ENCODE data around the gene NAA10.

DNA sequence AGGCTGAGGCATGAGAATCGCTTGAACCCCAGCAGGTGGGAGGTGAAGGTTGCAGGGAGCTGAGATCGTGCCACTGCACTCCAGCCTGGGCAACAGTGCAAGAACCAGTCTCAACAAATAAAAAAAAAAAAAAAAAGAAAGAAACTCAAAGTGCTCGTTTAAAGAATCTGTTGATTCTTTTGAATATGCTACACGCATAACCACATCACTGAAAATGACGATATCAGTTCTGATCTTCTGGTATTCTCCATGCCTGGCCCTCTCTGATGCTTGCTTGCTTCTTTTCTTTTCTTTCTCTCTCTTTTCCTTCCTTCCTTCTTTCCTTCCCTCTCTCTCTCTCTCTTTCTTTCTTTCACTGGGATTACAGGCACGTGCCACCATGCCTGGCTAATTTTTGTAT, 23.0 kb downstream of the NAA10 start:
- TF ChIP-seq IRF2 (CRISPR knock-in tag; IDR thresholded peaks at IDR 0.05; ENCODE audit: borderline replicate concordance, low read depth) (no peak), NFYB (CRISPR knock-in tag; conservative IDR thresholded peaks at IDR 0.05; ENCODE audit: low read depth) (no peak), NR3C1 (CRISPR knock-in tag; conservative IDR thresholded peaks at IDR 0.05; ENCODE audit: low read depth) (no peak), ATF1 (CRISPR knock-in tag; IDR thresholded peaks at IDR 0.05) (no peak), JUN (CRISPR knock-in tag; IDR thresholded peaks at IDR 0.05) (no peak), FOXK1 (CRISPR knock-in tag; IDR thresholded peaks at IDR 0.05) (no peak), ZNF219 (CRISPR knock-in tag; IDR thresholded peaks at IDR 0.05; ENCODE audit: borderline replicate concordance) (no peak)
- TF ChIP-seq, protein P1, sequence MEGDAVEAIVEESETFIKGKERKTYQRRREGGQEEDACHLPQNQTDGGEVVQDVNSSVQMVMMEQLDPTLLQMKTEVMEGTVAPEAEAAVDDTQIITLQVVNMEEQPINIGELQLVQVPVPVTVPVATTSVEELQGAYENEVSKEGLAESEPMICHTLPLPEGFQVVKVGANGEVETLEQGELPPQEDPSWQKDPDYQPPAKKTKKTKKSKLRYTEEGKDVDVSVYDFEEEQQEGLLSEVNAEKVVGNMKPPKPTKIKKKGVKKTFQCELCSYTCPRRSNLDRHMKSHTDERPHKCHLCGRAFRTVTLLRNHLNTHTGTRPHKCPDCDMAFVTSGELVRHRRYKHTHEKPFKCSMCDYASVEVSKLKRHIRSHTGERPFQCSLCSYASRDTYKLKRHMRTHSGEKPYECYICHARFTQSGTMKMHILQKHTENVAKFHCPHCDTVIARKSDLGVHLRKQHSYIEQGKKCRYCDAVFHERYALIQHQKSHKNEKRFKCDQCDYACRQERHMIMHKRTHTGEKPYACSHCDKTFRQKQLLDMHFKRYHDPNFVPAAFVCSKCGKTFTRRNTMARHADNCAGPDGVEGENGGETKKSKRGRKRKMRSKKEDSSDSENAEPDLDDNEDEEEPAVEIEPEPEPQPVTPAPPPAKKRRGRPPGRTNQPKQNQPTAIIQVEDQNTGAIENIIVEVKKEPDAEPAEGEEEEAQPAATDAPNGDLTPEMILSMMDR (IDR thresholded peaks at IDR 0.05), result no peak
- TF ChIP-seq, protein P2, sequence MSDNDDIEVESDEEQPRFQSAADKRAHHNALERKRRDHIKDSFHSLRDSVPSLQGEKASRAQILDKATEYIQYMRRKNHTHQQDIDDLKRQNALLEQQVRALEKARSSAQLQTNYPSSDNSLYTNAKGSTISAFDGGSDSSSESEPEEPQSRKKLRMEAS (CRISPR knock-in tag; IDR thresholded peaks at IDR 0.05), result no peak
- TF ChIP-seq, protein P3, sequence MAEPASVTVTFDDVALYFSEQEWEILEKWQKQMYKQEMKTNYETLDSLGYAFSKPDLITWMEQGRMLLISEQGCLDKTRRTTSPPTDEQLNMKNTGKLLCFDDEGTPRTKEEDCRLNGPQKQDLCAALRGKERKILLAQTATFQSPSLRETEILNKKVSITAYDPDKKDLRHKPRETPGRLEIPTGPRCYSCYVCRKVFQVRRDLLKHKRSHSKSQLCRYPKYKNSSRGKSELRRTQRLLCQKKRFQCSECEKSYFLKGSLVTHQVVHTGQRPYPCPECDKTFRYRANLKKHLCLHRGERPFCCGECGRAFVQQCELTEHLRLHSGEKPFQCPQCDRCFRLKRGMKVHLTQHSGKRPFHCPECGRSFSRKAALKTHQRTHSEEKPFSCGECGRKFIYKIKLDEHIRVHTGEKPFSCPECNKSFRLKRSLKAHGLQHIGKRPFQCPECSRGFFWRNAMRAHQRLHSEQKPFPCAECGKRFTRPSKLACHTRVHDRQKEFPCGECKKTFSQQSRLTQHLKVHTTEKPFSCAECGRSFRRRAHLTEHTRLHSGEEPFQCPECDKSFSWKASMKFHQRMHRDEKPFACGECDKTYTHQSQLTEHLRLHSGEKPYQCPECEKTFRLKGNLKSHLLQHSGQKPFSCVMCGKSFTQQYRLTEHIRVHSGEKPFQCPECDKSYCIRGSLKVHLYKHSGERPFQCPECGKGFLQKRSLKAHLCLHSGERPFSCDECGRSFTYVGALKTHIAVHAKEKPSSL (CRISPR knock-in tag; conservative IDR thresholded peaks at IDR 0.05), result no peak
- TF ChIP-seq, protein P4, sequence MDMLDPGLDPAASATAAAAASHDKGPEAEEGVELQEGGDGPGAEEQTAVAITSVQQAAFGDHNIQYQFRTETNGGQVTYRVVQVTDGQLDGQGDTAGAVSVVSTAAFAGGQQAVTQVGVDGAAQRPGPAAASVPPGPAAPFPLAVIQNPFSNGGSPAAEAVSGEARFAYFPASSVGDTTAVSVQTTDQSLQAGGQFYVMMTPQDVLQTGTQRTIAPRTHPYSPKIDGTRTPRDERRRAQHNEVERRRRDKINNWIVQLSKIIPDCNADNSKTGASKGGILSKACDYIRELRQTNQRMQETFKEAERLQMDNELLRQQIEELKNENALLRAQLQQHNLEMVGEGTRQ (CRISPR knock-in tag; IDR thresholded peaks at IDR 0.05), result no peak
- TF ChIP-seq, protein P5, sequence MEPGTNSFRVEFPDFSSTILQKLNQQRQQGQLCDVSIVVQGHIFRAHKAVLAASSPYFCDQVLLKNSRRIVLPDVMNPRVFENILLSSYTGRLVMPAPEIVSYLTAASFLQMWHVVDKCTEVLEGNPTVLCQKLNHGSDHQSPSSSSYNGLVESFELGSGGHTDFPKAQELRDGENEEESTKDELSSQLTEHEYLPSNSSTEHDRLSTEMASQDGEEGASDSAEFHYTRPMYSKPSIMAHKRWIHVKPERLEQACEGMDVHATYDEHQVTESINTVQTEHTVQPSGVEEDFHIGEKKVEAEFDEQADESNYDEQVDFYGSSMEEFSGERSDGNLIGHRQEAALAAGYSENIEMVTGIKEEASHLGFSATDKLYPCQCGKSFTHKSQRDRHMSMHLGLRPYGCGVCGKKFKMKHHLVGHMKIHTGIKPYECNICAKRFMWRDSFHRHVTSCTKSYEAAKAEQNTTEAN (CRISPR knock-in tag; IDR thresholded peaks at IDR 0.05), result no peak
- TF ChIP-seq, protein P6, sequence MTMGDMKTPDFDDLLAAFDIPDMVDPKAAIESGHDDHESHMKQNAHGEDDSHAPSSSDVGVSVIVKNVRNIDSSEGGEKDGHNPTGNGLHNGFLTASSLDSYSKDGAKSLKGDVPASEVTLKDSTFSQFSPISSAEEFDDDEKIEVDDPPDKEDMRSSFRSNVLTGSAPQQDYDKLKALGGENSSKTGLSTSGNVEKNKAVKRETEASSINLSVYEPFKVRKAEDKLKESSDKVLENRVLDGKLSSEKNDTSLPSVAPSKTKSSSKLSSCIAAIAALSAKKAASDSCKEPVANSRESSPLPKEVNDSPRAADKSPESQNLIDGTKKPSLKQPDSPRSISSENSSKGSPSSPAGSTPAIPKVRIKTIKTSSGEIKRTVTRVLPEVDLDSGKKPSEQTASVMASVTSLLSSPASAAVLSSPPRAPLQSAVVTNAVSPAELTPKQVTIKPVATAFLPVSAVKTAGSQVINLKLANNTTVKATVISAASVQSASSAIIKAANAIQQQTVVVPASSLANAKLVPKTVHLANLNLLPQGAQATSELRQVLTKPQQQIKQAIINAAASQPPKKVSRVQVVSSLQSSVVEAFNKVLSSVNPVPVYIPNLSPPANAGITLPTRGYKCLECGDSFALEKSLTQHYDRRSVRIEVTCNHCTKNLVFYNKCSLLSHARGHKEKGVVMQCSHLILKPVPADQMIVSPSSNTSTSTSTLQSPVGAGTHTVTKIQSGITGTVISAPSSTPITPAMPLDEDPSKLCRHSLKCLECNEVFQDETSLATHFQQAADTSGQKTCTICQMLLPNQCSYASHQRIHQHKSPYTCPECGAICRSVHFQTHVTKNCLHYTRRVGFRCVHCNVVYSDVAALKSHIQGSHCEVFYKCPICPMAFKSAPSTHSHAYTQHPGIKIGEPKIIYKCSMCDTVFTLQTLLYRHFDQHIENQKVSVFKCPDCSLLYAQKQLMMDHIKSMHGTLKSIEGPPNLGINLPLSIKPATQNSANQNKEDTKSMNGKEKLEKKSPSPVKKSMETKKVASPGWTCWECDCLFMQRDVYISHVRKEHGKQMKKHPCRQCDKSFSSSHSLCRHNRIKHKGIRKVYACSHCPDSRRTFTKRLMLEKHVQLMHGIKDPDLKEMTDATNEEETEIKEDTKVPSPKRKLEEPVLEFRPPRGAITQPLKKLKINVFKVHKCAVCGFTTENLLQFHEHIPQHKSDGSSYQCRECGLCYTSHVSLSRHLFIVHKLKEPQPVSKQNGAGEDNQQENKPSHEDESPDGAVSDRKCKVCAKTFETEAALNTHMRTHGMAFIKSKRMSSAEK (CRISPR knock-in tag; IDR thresholded peaks at IDR 0.05; ENCODE audit: borderline replicate concordance), result no peak
